HepG2 (cell line): ENCODE data around the gene TUBA1C. TPM values are rescaled to one million over a fixed set of nuclear protein-coding genes. Genes with fewer than 3 reads are reported as not detected.

Experiments
- ATAC-seq: fragments of 200-7000 bp; cut with Tn5 transposase; 3 replicates; pipeline ENCODE4 v1.9.1; 2020; ENCODE audit warnings: mild to moderate bottlenecking, moderate library complexity
- BruUV-seq: library from RNA; stranded (reverse); fragments of 400-500 nt; replicated peaks from 2 replicates; lab custom pipeline; 2021; lab: Mats Ljungman, UMichigan
- CTCF ChIA-PET: fragments of 300-600 bp; formaldehyde crosslinking; extraction: SDS; loops from one replicate; lab custom pipeline; 2021; ENCODE audit warnings: low total read pairs, inconsistent platforms, low intra/inter-chr PET ratio; lab: Yijun Ruan, JAX
- POLR2A ChIA-PET: fragments of 350-600 bp; sonication (Branson Sonifier 250); formaldehyde crosslinking; loops from one replicate; lab custom pipeline; 2020; ENCODE audit warnings: antibody characterized with exemption, inconsistent platforms; lab: Yijun Ruan, JAX
- DNase-seq: peaks from one replicate; pipeline ENCODE4 v3.0.0-alpha.2; 2015; ENCODE audit warnings: low spot score
- FAIRE-seq: peaks from 3 replicates; lab custom pipeline; 2011; peaks lifted over from hg19 to GRCh38; lab: Jason Lieb, UNC
- H2AFZ ChIP-seq: one replicate; pipeline ENCODE4 v1.6.1; 2011; ENCODE audit warnings: low read length, inconsistent platforms
- H3K27ac ChIP-seq: fragments of 300-600 bp; 3 replicates; pipeline ENCODE4 v1.8.0; 2011; ENCODE audit warnings: mixed run types, mild to moderate bottlenecking, mixed read lengths, low read length, inconsistent platforms; ENCODE audit not compliant: insufficient read depth; ENCODE audit errors: extremely low read length
- H3K27me3 ChIP-seq, 2 experiments: fragments of 200-600 bp in 1 of 2; 2 replicates in 1 of 2; 3 replicates in 1 of 2; pipeline versions ENCODE4 v1.6.0 to v1.8.0; 2011; ENCODE audit warnings: low read length in 2 of 2, mild to moderate bottlenecking in 2 of 2, moderate library complexity in 2 of 2, inconsistent platforms in 1 of 2; ENCODE audit not compliant: insufficient read depth in 2 of 2, control insufficient read depth in 1 of 2
- H3K36me3 ChIP-seq, 2 experiments: fragments of 200-600 bp in 1 of 2; replicated peaks in 1 of 2; 2 replicates in 1 of 2; 3 replicates in 1 of 2; pipeline versions ENCODE4 v1.5.1 to v1.8.0; 2011; ENCODE audit warnings: low read length in 2 of 2, inconsistent platforms in 1 of 2; ENCODE audit not compliant: insufficient read depth in 2 of 2, control insufficient read depth in 1 of 2
- H3K4me1 ChIP-seq: 2 replicates; pipeline ENCODE4 v1.5.1; 2012; ENCODE audit warnings: low read length, inconsistent platforms; ENCODE audit not compliant: insufficient read depth
- H3K4me2 ChIP-seq: 2 replicates; pipeline ENCODE4 v1.6.0; 2011; ENCODE audit warnings: low read depth, low read length, inconsistent platforms
- H3K4me3 ChIP-seq, 3 experiments: fragments of 200-600 bp in 1 of 3; sonication (generic), shearing (Covaris generic) in 1 of 3; replicated peaks in 1 of 3; 2 replicates each; pipeline ENCODE4 v1.5.1; 2011 to 2016; ENCODE audit warnings: low read length in 3 of 3, inconsistent platforms in 2 of 3, low read depth in 2 of 3, mild to moderate bottlenecking in 2 of 3, control low read depth in 1 of 3, mixed read lengths in 1 of 3; ENCODE audit not compliant: insufficient read depth in 1 of 3
- H3K79me2 ChIP-seq: one replicate; pipeline ENCODE4 v1.6.1; 2011; ENCODE audit warnings: low read length, inconsistent platforms; ENCODE audit not compliant: insufficient read depth
- H3K9ac ChIP-seq: 2 replicates; pipeline ENCODE4 v1.6.0; 2011; ENCODE audit warnings: mild to moderate bottlenecking, low read depth, low read length, inconsistent platforms; ENCODE audit not compliant: insufficient read depth
- H3K9me3 ChIP-seq: 2 replicates; pipeline ENCODE4 v1.5.1; 2012; ENCODE audit warnings: mild to moderate bottlenecking, low read length
- H4K20me1 ChIP-seq: 2 replicates; pipeline ENCODE4 v1.6.0; 2011; ENCODE audit warnings: inconsistent platforms, mild to moderate bottlenecking, low read length, moderate library complexity; ENCODE audit not compliant: insufficient read depth
- ARNT ChIP-seq: fragments of 450-650 bp; IDR thresholded peaks from 2 replicates; pipeline ENCODE4 v1.6.1; 2017
- LCORL ChIP-seq, 2 experiments: fragments of 450-650 bp in 1 of 2; sonication (generic) in 1 of 2; formaldehyde crosslinking in 1 of 2; IDR thresholded peaks; 2 replicates each; pipeline versions ENCODE4 v1.5.0 to v1.6.1; 2017 to 2020; ENCODE audit warnings: antibody characterized with exemption in 1 of 2, missing genetic modification reagents in 1 of 2
- STAT6 ChIP-seq: sonication (generic); formaldehyde crosslinking; IDR thresholded peaks from 2 replicates; pipeline ENCODE4 v1.4.0; 2020; ENCODE audit warnings: missing genetic modification reagents, mild to moderate bottlenecking, borderline replicate concordance
- USF2 ChIP-seq, 2 experiments: sonication (generic) in 1 of 2; formaldehyde crosslinking in 1 of 2; IDR thresholded peaks; 2 replicates each; pipeline versions ENCODE4 v1.5.1 to v1.6.1; 2011 to 2020; ENCODE audit warnings: borderline replicate concordance in 1 of 2, low read depth in 1 of 2, low read length in 1 of 2, mild to moderate bottlenecking in 1 of 2, missing genetic modification reagents in 1 of 2, moderate library complexity in 1 of 2
- ZNF878 ChIP-seq: sonication (generic); formaldehyde crosslinking; IDR thresholded peaks from 2 replicates; pipeline ENCODE4 v1.8.1; 2023; ENCODE audit warnings: mild to moderate bottlenecking, missing genetic modification reagents, moderate library complexity
- WGBS: methylation state at CpG from one replicate; pipeline ENCODE4 v1.1.6; 2017; ENCODE audit warnings: low lambda C conversion rate; 5-methylcytosine and 5-hydroxymethylcytosine counted together
- in situ Hi-C: cut with HindIII; loops from 2 replicates; pipeline ENCODE4 v1.10.0; 2017; ENCODE audit warnings: low pct_unique_long_range_greater_than_20kb; ENCODE audit not compliant: extremely low pct_ligation_motif_present
- intact Hi-C: fragments of 100-400 bp; cut with micrococcal nuclease; formaldehyde crosslinking; loops from one replicate; pipeline ENCODE4 v1.10.0; 2022; ENCODE audit not compliant: unreplicated experiment
- polyA plus RNA-seq, 8 experiments: library from polyadenylated mRNA; depleted of rRNA in 3 of 8; stranded (reverse) in 7 of 8; unstranded in 1 of 8; fragments of >200 nt; fragmentation: Illumina TruSeq in 4 of 8; extraction: Trizol in 4 of 8; gene quantifications; 2 replicates each; pipeline versions ENCODE4 v1.2.1 to v1.2.3, GENCODE V29; 2011 to 2016; ENCODE audit warnings: low read depth in 4 of 8, missing spikeins in 1 of 8, mixed read lengths in 1 of 8; ENCODE audit not compliant: insufficient read depth in 1 of 8
- total RNA-seq, 5 experiments: library from RNA; depleted of rRNA; stranded (reverse); fragments of >200 nt; fragmentation: Illumina TruSeq; extraction: Trizol; gene quantifications; 2 replicates each; pipeline ENCODE4 v1.2.3, GENCODE V29; 2016; ENCODE audit warnings: low read depth in 1 of 5

TUBA1C gene
- total and polyA plus RNA-seq, 2 of the 13 experiments (the other 11 are each of a cell fraction or from before 2014, with no cell fraction given): 693 to 1,075 TPM

GRCh38 chr12:49243631-49244030, 21.3 kb upstream of the TUBA1C start:
- no TSS peak for BruUV-seq
- no peak overlapping the region for H3K4me3 ChIP-seq
- in situ Hi-C loops: no loop called here
- H4K20me1 ChIP-seq: no peaks in the 10 kb centered on the region
- TF ChIP-seq STAT6 (CRISPR knock-in tag) (no peak), ZNF878 (CRISPR knock-in tag) (no peak), LCORL (IDR thresholded peaks at IDR 0.05) (no peak), LCORL (CRISPR knock-in tag; IDR thresholded peaks at IDR 0.05) (no peak), ARNT (no peak), USF2 (IDR thresholded peaks at IDR 0.05; ENCODE audit: low read depth, low read length) (no peak), USF2 (CRISPR knock-in tag; IDR thresholded peaks at IDR 0.05; ENCODE audit: borderline replicate concordance) (no peak)
- no peak overlapping the region for H2AFZ ChIP-seq
- peaks cover 24% of the 10 kb centered on the region for H3K4me1 ChIP-seq
- H3K27me3 ChIP-seq: peaks cover 0 to 5% of the 10 kb centered on the region in 2 experiments; a peak in 1 of 5 replicates
- DNase-seq: no peak
- H3K9me3 ChIP-seq: no peaks in the 10 kb centered on the region
- ChIA-PET POLR2A (interaction anchor here (1.4 kb wide), 1 partner anchor 113 kb away, joined by 3 read pairs; the partner anchor contains the start of gene TUBA1B), CTCF (no interaction called here)
- H3K27ac ChIP-seq: no peak overlapping the region
- H3K79me2 ChIP-seq: no peaks in the 10 kb centered on the region
- no peak overlapping the region for H3K4me2 ChIP-seq
- 53% methylated on average over 5 of the region's 5 CpGs for WGBS
- no peak overlapping the region for H3K9ac ChIP-seq
- ATAC-seq: no peak
- intact Hi-C loops: no loop called here
- H3K36me3 ChIP-seq: no peaks in the 10 kb centered on the region
- FAIRE-seq: no peak
